Measurements from ENCODE around the gene MAGEA2. TPM values are rescaled to one million over a fixed set of nuclear protein-coding genes. Genes with fewer than 3 reads are reported as not detected.

The MAGEA2 gene
- total RNA-seq (2022; extraction: Qiagen RNA extraction; ENCODE audit: low read depth): not detected in 5 replicates

GRCh38 chrX:152753686-152754650, at the start of gene MAGEA2:
Gene MAGEA2, minus strand, starts transcription at chrX:152753842. Its CDS starts 2,479 bp downstream, at chrX:152751363.

GRCh38 chrX:152769549-152770289, 16.1 kb upstream of the MAGEA2 start, which contains the start of gene MAGEA6:
Gene MAGEA6, minus strand, starts transcription at chrX:152769689. Its CDS starts 2,039 bp downstream, at chrX:152767650.

GRCh38 chrX:152758918-152759317, 5.3 kb upstream of the MAGEA2 start, which contains the start of gene CSAG3:
Gene CSAG3, plus strand, starts transcription at chrX:152759218.

GRCh38 chrX:152733261-152733975, 20.2 kb downstream of the MAGEA2 start, which contains the start of the genes CSAG1 and MAGEA12:
Gene CSAG1, minus strand, starts transcription at chrX:152733721. Its CDS starts 1,261 bp downstream, at chrX:152732460.
Gene MAGEA12, plus strand, starts transcription at chrX:152733757. Its CDS starts 2,405 bp downstream, at chrX:152736162.

GRCh38 chrX:152713815-152714787, 39.5 kb downstream of the MAGEA2 start, which contains the start of gene MAGEA2B:
Gene MAGEA2B, plus strand, starts transcription at chrX:152714628. Its CDS starts 2,479 bp downstream, at chrX:152717107.

GRCh38 chrX:152709173-152709572, 44.5 kb downstream of the MAGEA2 start, which contains the start of gene CSAG2:
Gene CSAG2, minus strand, starts transcription at chrX:152709273. Its CDS starts 161 bp downstream, at chrX:152709112.

Other genes with a start within 250 kb of the MAGEA2 start
- 0.19 to 0.36 TPM (median 0.27 TPM) in 5 replicates for gene GABRQ, start 115.9 kb downstream of the MAGEA2 start, total RNA-seq (2022; extraction: Qiagen RNA extraction; ENCODE audit: low read depth)
- 2.5 to 4.6 TPM (median 2.8 TPM) in 5 replicates for gene MAGEA3, start 55.0 kb downstream of the MAGEA2 start, total RNA-seq (2022; extraction: Qiagen RNA extraction; ENCODE audit: low read depth)
- not detected in 5 replicates for gene CSAG2, start 44.6 kb downstream of the MAGEA2 start, total RNA-seq (2022; extraction: Qiagen RNA extraction; ENCODE audit: low read depth)
- 0.23 TPM in 1 of 5 replicates, not detected in the others for gene MAGEA2B, start 39.2 kb downstream of the MAGEA2 start, total RNA-seq (2022; extraction: Qiagen RNA extraction; ENCODE audit: low read depth)
- 0.25 to 0.82 TPM (median 0.59 TPM) in 5 replicates for gene CSAG1, start 20.1 kb downstream of the MAGEA2 start, total RNA-seq (2022; extraction: Qiagen RNA extraction; ENCODE audit: low read depth)
- 0.08 to 0.20 TPM (median 0.13 TPM) in 4 of 5 replicates, not detected in the other for gene MAGEA12, start 20.1 kb downstream of the MAGEA2 start, total RNA-seq (2022; extraction: Qiagen RNA extraction; ENCODE audit: low read depth)
- not detected in 5 replicates for gene CSAG3, start 5.4 kb upstream of the MAGEA2 start, total RNA-seq (2022; extraction: Qiagen RNA extraction; ENCODE audit: low read depth)
- gene MAGEA6, start 15.8 kb upstream of the MAGEA2 start, total RNA-seq (2022; extraction: Qiagen RNA extraction; ENCODE audit: low read depth): 9.7 to 14.0 TPM (median 13.3 TPM) in 5 replicates
- gene CETN2, start 76.9 kb upstream of the MAGEA2 start, total RNA-seq (2022; extraction: Qiagen RNA extraction; ENCODE audit: low read depth): 52.9 to 93.9 TPM (median 72.5 TPM) in 5 replicates
- 38.2 to 49.3 TPM (median 41.3 TPM) in 5 replicates for gene NSDHL, start 77.2 kb upstream of the MAGEA2 start, total RNA-seq (2022; extraction: Qiagen RNA extraction; ENCODE audit: low read depth)
- 6.2 to 7.2 TPM (median 6.6 TPM) in 5 replicates for gene ZNF185, start 144.2 kb upstream of the MAGEA2 start, total RNA-seq (2022; extraction: Qiagen RNA extraction; ENCODE audit: low read depth)
- gene PNMA5, start 240.3 kb upstream of the MAGEA2 start, total RNA-seq (2022; extraction: Qiagen RNA extraction; ENCODE audit: low read depth): not detected in 5 replicates

Measured in A549 treated with RU486 at 1 μM for 4 hours (cell line).